ENCODE measurements around the gene LY6G5B.

LY6G5B gene

DNA sequence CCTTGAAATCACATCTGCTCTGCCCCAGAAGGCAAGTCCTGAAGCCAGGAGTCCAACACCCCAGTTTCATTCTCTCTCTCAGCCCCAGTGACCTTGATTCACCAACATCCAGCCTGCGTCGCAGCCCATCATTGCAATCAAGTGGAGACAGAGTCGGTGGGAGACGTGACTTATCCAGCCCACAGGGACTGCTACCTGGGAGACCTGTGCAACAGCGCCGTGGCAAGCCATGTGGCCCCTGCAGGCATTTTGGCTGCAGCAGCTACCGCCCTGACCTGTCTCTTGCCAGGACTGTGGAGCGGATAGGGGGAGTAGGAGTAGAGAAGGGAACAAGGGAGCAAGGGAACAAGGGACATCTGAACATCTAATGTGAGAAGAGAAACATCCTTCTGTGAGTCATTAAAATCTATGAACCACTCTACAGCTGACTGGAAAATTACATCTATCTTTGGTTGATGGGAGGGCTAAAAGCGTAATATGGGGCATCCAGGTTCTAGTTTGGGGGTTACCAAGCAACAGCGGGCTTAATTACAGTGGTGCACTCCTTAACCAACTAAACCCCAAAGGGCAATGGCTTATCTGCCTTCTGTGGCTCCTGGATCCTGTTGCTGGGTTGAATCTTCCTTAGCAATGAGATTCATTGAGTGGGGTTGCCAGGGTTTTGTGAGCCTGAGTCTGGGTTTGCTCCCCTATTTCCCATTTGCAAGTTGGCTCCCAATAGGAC lies 47.9 kb downstream of the LY6G5B start:
- DNase-seq, result no peak

DNA sequence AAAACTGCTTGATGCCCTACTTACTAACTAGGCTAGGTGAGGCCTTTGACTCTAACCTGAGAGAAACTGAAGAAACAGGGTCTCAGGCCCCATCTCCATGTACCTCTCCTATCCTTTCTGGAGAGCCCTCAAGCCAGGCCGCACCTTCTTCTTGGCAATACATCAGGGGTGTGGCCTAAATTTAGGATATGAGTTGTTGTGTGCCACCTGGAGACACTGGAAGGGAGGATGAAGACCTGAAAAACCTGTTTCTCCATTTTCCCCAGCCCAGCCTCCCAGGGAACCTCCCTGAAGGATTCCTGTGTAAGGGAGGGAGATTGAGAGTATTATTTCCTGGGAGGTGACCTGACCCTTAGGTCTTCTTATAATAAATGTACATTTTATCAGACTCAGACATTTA lies 48.5 kb downstream of the LY6G5B start:
- DNase-seq, result no peak

GRCh38 chr6:31719001-31719400 lies 49.2 kb downstream of the LY6G5B start:
- no peak for DNase-seq

DNA sequence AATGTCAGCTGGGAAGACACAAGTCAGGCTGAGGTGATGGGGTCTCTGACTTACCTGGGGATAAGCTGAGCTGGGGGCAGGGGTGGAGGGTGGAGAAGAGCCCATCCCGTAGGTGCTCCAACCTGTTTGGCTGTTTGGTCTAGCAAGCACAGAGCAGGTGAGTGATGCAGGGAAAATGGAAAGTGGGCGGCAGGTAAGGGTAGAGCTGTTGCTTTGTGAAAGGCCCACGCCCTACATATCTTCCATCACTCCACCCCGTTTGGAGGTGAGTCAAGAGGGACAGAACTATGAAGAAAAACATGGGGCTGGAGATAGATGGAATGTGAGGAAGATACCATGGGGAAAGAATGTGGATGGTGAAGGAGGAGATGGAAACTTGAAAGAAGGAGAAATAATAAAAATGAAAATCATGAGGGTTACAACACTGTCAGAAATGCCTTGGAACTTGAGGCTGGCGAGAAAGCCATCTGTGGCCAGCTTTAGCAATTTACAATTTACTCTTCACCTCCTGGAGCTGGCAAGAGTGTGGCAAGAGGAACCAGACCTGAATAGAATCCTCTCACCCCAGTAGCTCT lies 50.5 kb downstream of the LY6G5B start:
- DNase-seq, result no peak

GRCh38 chr6:31721351-31722020 lies 51.7 kb downstream of the LY6G5B start, which contains the start of gene LY6G6C:
Gene LY6G6C (minus strand): TSS chr6:31721746. CDS start chr6:31721679, 67 bp downstream.
- DNase-seq, result no peak

DNA sequence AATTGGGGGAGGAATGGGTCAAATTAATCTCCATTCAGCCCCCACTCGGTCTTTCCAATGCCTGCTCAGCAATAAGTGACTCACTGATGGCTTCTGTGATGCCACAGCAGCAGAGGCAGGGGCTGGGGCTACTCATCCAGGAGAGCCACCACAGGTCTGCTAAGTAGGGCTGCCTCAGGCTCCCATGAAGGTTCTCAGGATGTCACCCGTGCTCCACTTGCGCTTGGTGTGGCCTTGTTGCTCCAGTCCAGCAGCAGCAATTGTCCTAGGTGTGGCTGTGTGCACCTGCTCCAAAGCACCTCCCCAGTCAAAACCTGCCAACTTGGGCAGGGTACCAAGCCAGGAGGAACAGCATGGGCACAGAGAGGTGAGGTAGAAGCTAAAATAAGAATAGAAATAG lies 52.4 kb downstream of the LY6G5B start:
- no peak for DNase-seq

Measured in fibroblast of skin of abdomen (primary cell).